GM19035 (cell line): ENCODE measurements around the gene DOCK1.

ENCODE experiments used
- ATAC-seq: cut with Tn5 transposase; IDR thresholded peaks from one replicate; pipeline ENCODE4 v1.9.1; 2021; ENCODE audit not compliant: unreplicated experiment

The DOCK1 gene

DNA sequence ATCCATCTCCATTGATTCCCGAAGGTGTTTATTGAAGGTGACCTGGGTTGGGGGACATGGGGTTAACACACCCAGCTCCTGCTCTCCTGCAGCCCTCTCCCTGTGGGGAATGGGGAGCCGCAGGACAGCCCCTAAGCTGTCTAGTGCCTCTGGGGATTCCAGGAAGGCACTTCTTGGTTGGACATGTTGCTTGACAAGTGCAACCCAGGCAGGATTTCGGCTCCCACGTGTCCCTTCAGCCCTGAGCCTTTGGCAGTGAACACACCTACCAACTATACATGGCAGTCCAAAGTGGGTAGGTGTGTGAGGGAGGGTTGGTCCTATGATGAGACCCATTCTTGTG, 43.9 kb downstream of the DOCK1 start:
- ATAC-seq: no peak

DNA sequence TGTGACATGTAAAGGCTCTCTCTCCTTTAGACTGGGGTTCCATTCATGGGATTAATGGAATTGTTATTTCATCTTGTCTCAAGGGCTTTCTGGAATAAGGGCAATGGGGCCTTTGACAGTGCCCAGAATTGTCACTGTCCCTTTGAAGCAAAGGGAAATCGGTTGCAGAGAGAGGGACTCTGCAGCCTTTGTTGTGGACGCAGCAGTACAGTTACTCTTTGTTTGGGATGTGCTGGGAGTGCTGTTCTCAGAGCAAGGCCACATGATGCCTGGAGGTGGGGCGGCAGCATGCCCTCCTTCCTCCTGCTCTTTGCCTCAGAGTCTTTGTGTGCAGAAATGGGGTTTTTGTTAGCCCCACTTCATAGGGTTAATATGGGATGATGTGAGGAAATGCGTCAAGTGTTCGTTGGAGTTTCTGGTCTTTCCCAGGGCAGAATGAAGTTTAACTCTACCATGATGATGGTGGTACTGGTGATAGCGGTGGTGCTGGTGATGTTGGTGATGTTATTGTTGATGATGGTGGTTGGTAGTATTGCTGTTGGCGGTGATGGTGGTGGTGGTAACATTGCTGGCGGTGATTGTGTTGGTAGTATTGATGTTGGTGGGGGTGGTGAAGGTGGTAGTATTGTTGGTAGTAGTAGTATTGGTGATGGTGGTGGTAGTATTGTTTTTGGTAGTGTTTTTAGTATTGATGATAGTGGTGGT, 45.3 kb downstream of the DOCK1 start:
- no peak for ATAC-seq

- ATAC-seq: no peak
Measured at GRCh38 chr10:126953886-126954285, 48.7 kb downstream of the DOCK1 start.

DNA sequence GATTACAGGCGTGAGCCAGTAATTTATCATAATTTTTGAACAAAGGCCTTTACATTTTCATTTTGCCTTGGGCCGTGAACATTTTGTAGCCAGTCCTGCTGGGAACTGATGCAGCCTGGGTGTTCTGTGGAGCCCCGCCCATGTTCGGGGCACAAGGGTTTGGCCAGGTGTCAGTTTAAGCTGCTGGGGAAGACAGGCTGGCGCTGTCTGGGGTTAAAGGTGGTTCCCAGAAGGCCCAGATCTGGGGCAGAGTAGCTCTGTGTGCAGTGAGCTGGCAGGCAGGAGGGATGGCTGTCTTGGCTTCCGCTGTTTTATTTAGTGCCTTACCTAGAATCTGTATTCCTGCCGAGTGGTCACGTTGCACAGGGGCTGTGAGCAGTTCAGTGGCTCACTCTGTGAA, 50.2 kb downstream of the DOCK1 start:
- ATAC-seq: no peak

- ATAC-seq: no peak
Measured at GRCh38 chr10:126955934-126956711, 50.9 kb downstream of the DOCK1 start.

GRCh38 chr10:126956712-126957108, 51.5 kb downstream of the DOCK1 start:
- no peak for ATAC-seq

- ATAC-seq: no peak
Measured at GRCh38 chr10:126957111-126957510, 51.9 kb downstream of the DOCK1 start.

- ATAC-seq: no peak
Measured at GRCh38 chr10:126959431-126959830, 54.2 kb downstream of the DOCK1 start.

GRCh38 chr10:126959906-126960685, 54.9 kb downstream of the DOCK1 start:
- ATAC-seq: no peak

DNA sequence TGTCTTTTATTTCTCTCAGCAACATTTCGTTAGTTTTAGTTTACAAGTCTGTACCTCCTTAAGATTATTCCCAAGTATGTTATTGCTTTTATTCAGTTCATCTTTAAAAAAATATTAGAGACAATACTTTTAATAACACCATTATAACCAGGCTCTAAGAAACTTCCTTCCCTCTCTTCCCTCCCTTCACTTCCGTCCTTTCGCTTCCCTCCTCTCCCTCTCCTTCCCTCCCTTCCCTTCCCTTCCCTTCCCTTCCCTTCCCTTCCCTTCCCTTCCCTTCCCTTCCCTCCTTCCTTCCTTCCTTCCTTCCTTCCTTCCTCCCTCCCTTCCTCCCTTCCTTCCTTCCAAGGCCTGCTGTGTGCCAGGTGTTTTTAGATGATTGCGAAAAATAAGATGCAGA, 58.1 kb downstream of the DOCK1 start:
- no peak for ATAC-seq

DNA sequence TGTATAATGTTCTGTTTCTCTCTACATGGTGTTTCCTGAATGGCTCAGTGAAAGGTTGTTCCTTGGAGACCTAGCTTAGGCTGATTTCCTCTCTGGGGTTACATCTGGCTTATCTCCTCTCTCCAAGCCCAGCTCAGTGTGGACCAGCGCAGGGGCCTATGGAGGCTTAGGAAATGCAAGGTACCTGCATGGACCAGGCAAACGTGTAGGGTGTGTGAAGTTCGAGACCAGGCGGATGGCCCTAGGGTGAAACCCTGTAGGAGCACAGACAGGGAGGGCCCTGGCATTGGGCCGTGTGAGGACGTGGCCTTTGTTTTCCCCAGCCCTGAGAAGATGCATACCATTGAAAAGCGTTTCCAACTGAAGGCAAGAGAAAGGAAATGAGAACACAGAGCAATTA, 59.0 kb downstream of the DOCK1 start:
- no peak for ATAC-seq

DNA sequence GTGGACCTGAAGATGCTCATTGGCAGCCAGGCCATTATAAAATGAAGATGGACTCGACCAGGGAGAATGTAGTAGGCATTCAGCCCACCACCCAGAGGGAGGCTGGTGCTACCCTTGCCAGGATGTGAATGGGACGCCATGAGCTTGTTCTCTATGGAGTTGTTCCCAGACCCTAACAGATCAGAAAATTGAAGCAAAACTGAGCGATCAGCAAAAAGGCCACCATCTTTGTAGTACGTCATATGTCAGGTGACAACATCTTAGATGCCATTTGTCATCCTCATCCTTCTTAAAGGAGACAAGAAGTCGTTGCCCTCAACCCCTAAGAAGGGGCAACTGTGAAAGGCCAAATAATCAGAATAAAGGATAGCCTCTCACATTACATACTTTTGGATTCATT, 61.7 kb downstream of the DOCK1 start:
- no peak for ATAC-seq

- no peak for ATAC-seq
Measured at GRCh38 chr10:126969310-126969709, 64.1 kb downstream of the DOCK1 start.

GRCh38 chr10:126972635-126973414, 67.6 kb downstream of the DOCK1 start:
- no peak for ATAC-seq

DNA sequence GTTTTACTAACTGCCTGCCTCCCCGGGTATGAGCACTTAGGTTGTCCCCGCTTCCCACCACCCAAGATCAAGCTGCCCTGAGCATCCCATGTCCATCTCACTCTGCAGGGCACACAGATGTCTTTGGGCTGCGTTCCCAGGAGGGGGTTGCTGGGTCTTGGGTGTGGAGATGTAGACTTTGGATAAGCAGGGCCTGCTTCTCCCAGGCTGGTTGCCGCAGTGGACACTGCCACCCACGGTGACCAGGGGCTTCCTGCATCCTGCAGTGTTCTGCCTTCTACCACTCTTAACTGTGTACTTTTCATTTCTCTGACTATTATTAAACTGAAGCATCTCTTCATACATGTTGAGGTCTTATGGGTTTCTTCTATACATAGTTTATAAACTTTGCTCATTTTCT, 70.0 kb downstream of the DOCK1 start:
- ATAC-seq: no peak

- ATAC-seq: no peak
Measured at GRCh38 chr10:126977216-126977615, 72.0 kb downstream of the DOCK1 start.

- ATAC-seq: no peak
Measured at GRCh38 chr10:126979311-126979710, 74.1 kb downstream of the DOCK1 start.

- ATAC-seq: no peak
Measured at GRCh38 chr10:126993208-126993607, 88.0 kb downstream of the DOCK1 start.

- ATAC-seq: no peak
Measured at GRCh38 chr10:126997801-126998590, 92.8 kb downstream of the DOCK1 start.

GRCh38 chr10:127000598-127000997, 95.4 kb downstream of the DOCK1 start:
- ATAC-seq: no peak
